T-cell (primary cell): Measurements from ENCODE around the gene LARP6. TPM values are rescaled to one million over a fixed set of nuclear protein-coding genes. Genes with fewer than 3 reads are reported as not detected.

Experiments used
- ATAC-seq, 4 experiments: fragments of 200-7000 bp in 3 of 4; fragments of 150-1000 bp in 1 of 4; cut with Tn5 transposase; replicated peaks in 1 of 4; 1 replicate in 3 of 4; 2 replicates in 1 of 4; pipeline ENCODE4 v1.10.0; 2021; ENCODE audit warnings: moderate library complexity in 3 of 4, mild to moderate bottlenecking in 2 of 4, moderate number of reproducible peaks in 1 of 4
- CTCF ChIA-PET, 2 donors: fragments of 300-600 bp; sonication (Branson Sonifier 250); formaldehyde crosslinking; loops; one replicate each; lab custom pipeline; 2022; ENCODE audit warnings: antibody characterized with exemption in 2 of 2; lab: Charles Lee
- POLR2A ChIA-PET, 2 donors: fragments of 300-600 bp; sonication (Branson Sonifier 250); formaldehyde crosslinking; loops; one replicate each; lab custom pipeline; 2022; ENCODE audit warnings: antibody characterized with exemption in 2 of 2; lab: Charles Lee
- DNase-seq, 35 experiments: peaks; one replicate each; pipeline versions ENCODE4 v3.0.0 to v3.0.0-alpha.2; 2013 to 2023
- H3K27ac ChIP-seq: one replicate; pipeline ENCODE4 v1.5.1; 2013; ENCODE audit warnings: low read length
- H3K27me3 ChIP-seq, 2 experiments: replicated peaks in 1 of 2; 1 replicate in 1 of 2; 2 replicates in 1 of 2; pipeline versions ENCODE4 v1.6.1 to v1.7.0; 2013; ENCODE audit warnings: low read length in 1 of 2, mixed read lengths in 1 of 2; ENCODE audit not compliant: control insufficient read depth in 2 of 2, insufficient read depth in 2 of 2; ENCODE audit errors: extremely low read depth in 1 of 2
- H3K36me3 ChIP-seq, 2 donors: 1 replicate in 1 of 2; 2 replicates in 1 of 2; pipeline versions ENCODE4 v1.6.1 to v1.7.0; 2013; ENCODE audit warnings: low read length in 1 of 2; ENCODE audit not compliant: control insufficient read depth in 2 of 2, insufficient read depth in 1 of 2; ENCODE audit errors: extremely low read depth in 1 of 2
- H3K4me1 ChIP-seq, 2 experiments: 1 replicate in 1 of 2; 2 replicates in 1 of 2; pipeline versions ENCODE4 v1.6.1 to v1.7.0; 2013; ENCODE audit warnings: low read length in 2 of 2, mixed read lengths in 1 of 2; ENCODE audit not compliant: insufficient read depth in 2 of 2, control insufficient read depth in 1 of 2; ENCODE audit errors: extremely low read depth in 1 of 2
- H3K4me3 ChIP-seq, 2 donors: 1 replicate in 1 of 2; 2 replicates in 1 of 2; pipeline versions ENCODE4 v1.5.1 to v1.7.0; 2013; ENCODE audit warnings: mild to moderate bottlenecking in 2 of 2, low read length in 1 of 2, moderate library complexity in 1 of 2; ENCODE audit not compliant: control insufficient read depth in 1 of 2; ENCODE audit errors: extremely low read depth in 1 of 2
- H3K9me3 ChIP-seq: 2 replicates; pipeline ENCODE4 v1.7.0; 2013
- H3K27ac Mint-ChIP-seq, 2 donors: one replicate each; pipeline ENCODE4 v1.8.0; 2020 to 2021; ENCODE audit warnings: mild to moderate bottlenecking in 2 of 2, mixed read lengths in 2 of 2
- H3K27me3 Mint-ChIP-seq, 2 donors: one replicate each; pipeline ENCODE4 v1.8.0; 2021 to 2022; ENCODE audit warnings: mixed read lengths in 2 of 2
- H3K36me3 Mint-ChIP-seq: one replicate; pipeline ENCODE4 v1.8.0; 2021; ENCODE audit warnings: mixed read lengths
- H3K4me1 Mint-ChIP-seq, 3 donors: one replicate each; pipeline ENCODE4 v1.8.0; 2020 to 2022; ENCODE audit warnings: mixed read lengths in 3 of 3, mild to moderate bottlenecking in 1 of 3
- H3K4me3 Mint-ChIP-seq, 3 donors: one replicate each; pipeline ENCODE4 v1.8.0; 2020 to 2022; ENCODE audit warnings: mild to moderate bottlenecking in 3 of 3, mixed read lengths in 3 of 3, moderate library complexity in 3 of 3
- H3K9me3 Mint-ChIP-seq, 3 donors: one replicate each; pipeline ENCODE4 v1.8.0; 2020 to 2022; ENCODE audit warnings: mixed read lengths in 3 of 3
- WGBS: methylation state at CpG from one replicate; pipeline ENCODE4 v1.1.5; 2013; ENCODE audit warnings: missing lambda C conversion rate; ENCODE audit not compliant: insufficient coverage; 5-methylcytosine and 5-hydroxymethylcytosine counted together
- total RNA-seq, 35 experiments: library from RNA in 6 of 35; stranded (reverse) in 6 of 35; fragments of 120-200 nt in 1 of 35; gene quantifications; one replicate each; pipeline versions ENCODE4 v1.2.1 to v1.2.4 and lab custom pipeline; 2013 to 2026

The LARP6 gene
- total RNA-seq, 5 donors from 2014 or later (not counting 1 experiment from before 2014, with no cell fraction given): 0.41 to 0.49 TPM; not detected in 3

GRCh38 chr15:70880781-70881180, 26.8 kb upstream of the LARP6 start:
- H3K27me3 ChIP-seq: peaks cover 0 to 8% of the 10 kb centered on the region in 2 experiments
- no peaks in the 10 kb centered on the region for H3K9me3 ChIP-seq
- ATAC-seq: no peak
- peaks cover 0 to 3% of the 10 kb centered on the region in 2 experiments for H3K4me1 ChIP-seq
- H3K36me3 ChIP-seq: no peaks in the 10 kb centered on the region
- Mint-ChIP-seq H3K27ac (no peak overlapping the region), H3K4me3 (no peak overlapping the region), H3K36me3 (no peaks in the 10 kb centered on the region), H3K27me3 (peaks cover 37 to 50% of the 10 kb centered on the region in 2 donors), H3K9me3 (no peaks in the 10 kb centered on the region), H3K4me1 (no peaks in the 10 kb centered on the region)
- ChIA-PET POLR2A (no interaction called here), CTCF (no interaction called here)
- H3K4me3 ChIP-seq: no peak overlapping the region
- DNase-seq: no peak
- WGBS: no CpG with 5 or more reads among the region's 2 CpGs
- no peak overlapping the region for H3K27ac ChIP-seq

GRCh38 chr15:70879401-70879800, 25.4 kb upstream of the LARP6 start:
- no CpG with 5 or more reads among the region's 2 CpGs for WGBS
- no peaks in the 10 kb centered on the region for H3K9me3 ChIP-seq
- H3K27ac ChIP-seq: no peak overlapping the region

GRCh38 chr15:70876683-70877082, 22.7 kb upstream of the LARP6 start:
- no peaks in the 10 kb centered on the region for H3K36me3 ChIP-seq
- ChIA-PET POLR2A (no interaction called here), CTCF (no interaction called here)
- H3K27ac ChIP-seq: no peak overlapping the region
- Mint-ChIP-seq H3K27ac (no peak overlapping the region), H3K4me1 (no peaks in the 10 kb centered on the region), H3K36me3 (no peaks in the 10 kb centered on the region), H3K9me3 (peaks cover 0 to 4% (median 0%) of the 10 kb centered on the region in 3 donors), H3K4me3 (no peak overlapping the region), H3K27me3 (peaks cover 51 to 53% of the 10 kb centered on the region in 2 donors)
- peaks cover 0 to 5% of the 10 kb centered on the region in 2 experiments for H3K27me3 ChIP-seq
- no peak for ATAC-seq
- H3K4me1 ChIP-seq: no peaks in the 10 kb centered on the region
- 70% methylated on average over 2 of the region's 2 CpGs for WGBS
- no peak for DNase-seq
- no peak overlapping the region for H3K4me3 ChIP-seq
- no peaks in the 10 kb centered on the region for H3K9me3 ChIP-seq

More at GRCh38 chr15:70879401-70879800, 25.4 kb upstream of the LARP6 start:
- Histone ChIP-seq H3K27me3 (peaks cover 0 to 8% of the 10 kb centered on the region in 2 experiments), H3K4me1 (peaks cover 0 to 3% of the 10 kb centered on the region in 2 experiments), H3K36me3 (no peaks in the 10 kb centered on the region), H3K4me3 (no peak overlapping the region)
- ChIA-PET POLR2A (no interaction called here), CTCF (no interaction called here)
- H3K36me3 Mint-ChIP-seq: no peaks in the 10 kb centered on the region
- ATAC-seq (no peak), DNase-seq (no peak)
- H3K9me3 Mint-ChIP-seq: no peaks in the 10 kb centered on the region
- no peak overlapping the region for H3K27ac Mint-ChIP-seq
- no peaks in the 10 kb centered on the region for H3K4me1 Mint-ChIP-seq
- peaks cover 40 to 55% of the 10 kb centered on the region in 2 donors for H3K27me3 Mint-ChIP-seq
- H3K4me3 Mint-ChIP-seq: no peak overlapping the region

- WGBS: 32% methylated on average over 2 of the region's 3 CpGs
- peaks cover 0 to 5% of the 10 kb centered on the region in 2 experiments for H3K27me3 ChIP-seq
- no peaks in the 10 kb centered on the region for H3K4me1 ChIP-seq
- Mint-ChIP-seq H3K27ac (no peak overlapping the region), H3K27me3 (peaks cover 51 to 53% of the 10 kb centered on the region in 2 donors), H3K36me3 (no peaks in the 10 kb centered on the region), H3K9me3 (peaks cover 0 to 4% (median 0%) of the 10 kb centered on the region in 3 donors), H3K4me3 (no peak overlapping the region), H3K4me1 (no peaks in the 10 kb centered on the region)
- no peak for DNase-seq
- POLR2A ChIA-PET: no interaction called here
- H3K27ac ChIP-seq: no peak overlapping the region
- H3K4me3 ChIP-seq: no peak overlapping the region
- H3K9me3 ChIP-seq: no peaks in the 10 kb centered on the region
- ATAC-seq: no peak
- no peaks in the 10 kb centered on the region for H3K36me3 ChIP-seq
- CTCF ChIA-PET: no interaction called here
Observed at GRCh38 chr15:70876011-70876410, 22.1 kb upstream of the LARP6 start.

- DNase-seq (no peak), ATAC-seq (no peak)
- POLR2A ChIA-PET: no interaction called here
- 100% methylated on average over 1 of the region's 7 CpGs for WGBS
- H3K36me3 Mint-ChIP-seq: no peaks in the 10 kb centered on the region
- H3K27ac Mint-ChIP-seq: no peak overlapping the region
- H3K4me1 Mint-ChIP-seq: no peaks in the 10 kb centered on the region
- peaks cover 0 to 4% (median 0%) of the 10 kb centered on the region in 3 donors for H3K9me3 Mint-ChIP-seq
- H3K4me3 Mint-ChIP-seq: no peak overlapping the region
- peaks cover 49 to 55% of the 10 kb centered on the region in 2 donors for H3K27me3 Mint-ChIP-seq
- Histone ChIP-seq H3K27me3 (peaks cover 0 to 5% of the 10 kb centered on the region in 2 experiments), H3K4me1 (no peaks in the 10 kb centered on the region), H3K4me3 (no peak overlapping the region), H3K9me3 (no peaks in the 10 kb centered on the region), H3K36me3 (no peaks in the 10 kb centered on the region), H3K27ac (no peak overlapping the region)
- CTCF ChIA-PET: no interaction called here
Observed at GRCh38 chr15:70875001-70875782, 21.2 kb upstream of the LARP6 start.

- Mint-ChIP-seq H3K36me3 (no peaks in the 10 kb centered on the region), H3K27me3 (peaks cover 36 to 41% of the 10 kb centered on the region in 2 donors), H3K27ac (no peak overlapping the region), H3K4me3 (no peak overlapping the region), H3K4me1 (no peaks in the 10 kb centered on the region), H3K9me3 (peaks cover 0 to 4% (median 0%) of the 10 kb centered on the region in 3 donors)
- DNase-seq: no peak
- no peaks in the 10 kb centered on the region for H3K9me3 ChIP-seq
- no peak overlapping the region for H3K4me3 ChIP-seq
- no peaks in the 10 kb centered on the region for H3K36me3 ChIP-seq
- no peak overlapping the region for H3K27ac ChIP-seq
- 50% methylated on average over 1 of the region's 2 CpGs for WGBS
- H3K27me3 ChIP-seq: peaks cover under 1 to 5% of the 10 kb centered on the region in 2 experiments
- no peak for ATAC-seq
- ChIA-PET POLR2A (no interaction called here), CTCF (no interaction called here)
- H3K4me1 ChIP-seq: no peaks in the 10 kb centered on the region
Observed at GRCh38 chr15:70873232-70874054, 19.5 kb upstream of the LARP6 start.
